Measurements from ENCODE around the gene MBP. TPM values are rescaled to one million over a fixed set of nuclear protein-coding genes. Genes with fewer than 3 reads are reported as not detected.

Gene MBP
- total and polyA plus RNA-seq, 10 of the 15 experiments (the other 5 are each of a cell fraction or from before 2014, with no cell fraction given): 12.2 to 67.8 (median 42.1) TPM

DNA sequence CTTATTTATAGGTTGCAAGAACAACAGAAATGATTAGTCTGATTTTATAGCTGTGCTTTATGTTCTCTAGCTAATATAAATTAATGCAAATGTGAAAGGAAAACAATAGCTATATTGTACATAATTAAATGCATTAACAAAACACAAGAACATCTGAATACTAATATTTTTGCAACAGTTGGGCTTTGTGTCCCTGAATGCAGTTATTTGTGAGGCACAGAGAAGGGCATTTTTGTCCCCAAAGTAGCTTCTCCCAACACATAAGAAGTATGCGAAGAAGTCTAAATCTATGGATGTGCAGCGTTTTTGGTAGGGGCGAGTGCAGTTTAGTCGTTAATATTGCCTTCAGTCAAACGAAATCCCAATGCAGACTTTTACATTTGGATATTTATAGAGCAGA, 110.0 kb downstream of the MBP start:
- Histone ChIP-seq H3K4me1 (ENCODE audit: control insufficient read depth, insufficient read depth, low read length) (no peaks in the 10 kb centered on the region), H3K27ac (ENCODE audit: control insufficient read depth, insufficient read depth) (no peak overlapping the region), H3K36me3 (ENCODE audit: control insufficient read depth in 2 of 2, insufficient read depth in 2 of 2, low read length in 1 of 2) (peaks cover 3 to 11% of the 10 kb centered on the region in 2 experiments; a peak in 3 of 4 replicates), H3K9ac (ENCODE audit: control insufficient read depth, insufficient read depth, low read length) (no peak overlapping the region), H3K79me2 (ENCODE audit: control insufficient read depth, insufficient read depth, low read length) (no peaks in the 10 kb centered on the region), H2AFZ (ENCODE audit: control insufficient read depth, low read depth, low read length) (no peak overlapping the region), H3K9me3 (replicated peaks; ENCODE audit: control insufficient read depth, insufficient read depth, low read length) (no peaks in the 10 kb centered on the region), H3K27me3 (replicated peaks in 1 of 2; ENCODE audit: control insufficient read depth in 2 of 2, insufficient read depth in 2 of 2, low read length in 1 of 2) (no peaks in the 10 kb centered on the region), H4K20me1 (ENCODE audit: control insufficient read depth, insufficient read depth) (no peaks in the 10 kb centered on the region), H3K4me2 (ENCODE audit: control insufficient read depth, insufficient read depth) (no peak overlapping the region), H3K4me3 (no peak overlapping the region)
- ChIA-PET RAD21 (ENCODE audit: unreplicated experiment) (no interaction called here), SMC1A (ENCODE audit: uncharacterized antibody, unreplicated experiment) (interaction anchor here (1.0 to 1.2 kb wide), 2 partner anchors 9 to 189 kb away, joined by 3 read pairs; no protein-coding TSS in a partner anchor), POLR2A (interaction anchor here (0.9 kb wide), 1 partner anchor 8 kb away, joined by 3 read pairs; no protein-coding TSS in a partner anchor), CTCF (interaction anchor here (0.6 to 1.0 kb wide), 2 partner anchors 22 to 240 kb away, joined by 3 read pairs; no protein-coding TSS in a partner anchor)
- ATAC-seq (no peak), DNase-seq (ENCODE audit: low read depth, low spot score) (no peak), FAIRE-seq (no peak)
- WGBS (ENCODE audit: insufficient coverage, insufficient replicate concordance, low lambda C conversion rate, missing lambda C conversion rate): 74% methylated on average over 5 of the region's 5 CpGs
- intact Hi-C loops (cut with micrococcal nuclease; ENCODE audit: unreplicated experiment) (no loop called here), in situ Hi-C loops (cut with MboI) (no loop called here)
- no TSS peak for BruUV-seq (replicated peaks)
- TF ChIP-seq IKZF1 (conservative IDR thresholded peaks at IDR 0.05) (no peak), KLF5 (IDR thresholded peaks at IDR 0.05; ENCODE audit: partially characterized antibody) (no peak), ASH2L (IDR thresholded peaks at IDR 0.05; ENCODE audit: borderline replicate concordance, low read depth) (no peak), TCF3 (IDR thresholded peaks at IDR 0.05; ENCODE audit: borderline replicate concordance, insufficient read depth, low read depth, low read length) (no peak), LARP7 (IDR thresholded peaks at IDR 0.05) (no peak), SUPT20H (IDR thresholded peaks at IDR 0.05; ENCODE audit: borderline replicate concordance, control insufficient read depth, low read depth, low read length) (no peak), EED (IDR thresholded peaks at IDR 0.05; ENCODE audit: low read depth) (no peak), MEF2A (IDR thresholded peaks at IDR 0.05; ENCODE audit: insufficient read depth, low read depth, low read length) (no peak), EZH2 (IDR thresholded peaks at IDR 0.05; ENCODE audit: borderline replicate concordance, control insufficient read depth, low read depth, low read length) (no peak), SMARCA5 (IDR thresholded peaks at IDR 0.05) (no peak), PAX8 (IDR thresholded peaks at IDR 0.05) (no peak), IRF4 (IDR thresholded peaks at IDR 0.05; ENCODE audit: low read depth, low read length) (no peak)
- TF ChIP-seq, protein P1, sequence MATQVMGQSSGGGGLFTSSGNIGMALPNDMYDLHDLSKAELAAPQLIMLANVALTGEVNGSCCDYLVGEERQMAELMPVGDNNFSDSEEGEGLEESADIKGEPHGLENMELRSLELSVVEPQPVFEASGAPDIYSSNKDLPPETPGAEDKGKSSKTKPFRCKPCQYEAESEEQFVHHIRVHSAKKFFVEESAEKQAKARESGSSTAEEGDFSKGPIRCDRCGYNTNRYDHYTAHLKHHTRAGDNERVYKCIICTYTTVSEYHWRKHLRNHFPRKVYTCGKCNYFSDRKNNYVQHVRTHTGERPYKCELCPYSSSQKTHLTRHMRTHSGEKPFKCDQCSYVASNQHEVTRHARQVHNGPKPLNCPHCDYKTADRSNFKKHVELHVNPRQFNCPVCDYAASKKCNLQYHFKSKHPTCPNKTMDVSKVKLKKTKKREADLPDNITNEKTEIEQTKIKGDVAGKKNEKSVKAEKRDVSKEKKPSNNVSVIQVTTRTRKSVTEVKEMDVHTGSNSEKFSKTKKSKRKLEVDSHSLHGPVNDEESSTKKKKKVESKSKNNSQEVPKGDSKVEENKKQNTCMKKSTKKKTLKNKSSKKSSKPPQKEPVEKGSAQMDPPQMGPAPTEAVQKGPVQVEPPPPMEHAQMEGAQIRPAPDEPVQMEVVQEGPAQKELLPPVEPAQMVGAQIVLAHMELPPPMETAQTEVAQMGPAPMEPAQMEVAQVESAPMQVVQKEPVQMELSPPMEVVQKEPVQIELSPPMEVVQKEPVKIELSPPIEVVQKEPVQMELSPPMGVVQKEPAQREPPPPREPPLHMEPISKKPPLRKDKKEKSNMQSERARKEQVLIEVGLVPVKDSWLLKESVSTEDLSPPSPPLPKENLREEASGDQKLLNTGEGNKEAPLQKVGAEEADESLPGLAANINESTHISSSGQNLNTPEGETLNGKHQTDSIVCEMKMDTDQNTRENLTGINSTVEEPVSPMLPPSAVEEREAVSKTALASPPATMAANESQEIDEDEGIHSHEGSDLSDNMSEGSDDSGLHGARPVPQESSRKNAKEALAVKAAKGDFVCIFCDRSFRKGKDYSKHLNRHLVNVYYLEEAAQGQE (IDR thresholded peaks at IDR 0.05; ENCODE audit: low read depth, low read length): no peak
- TF ChIP-seq, protein P2, sequence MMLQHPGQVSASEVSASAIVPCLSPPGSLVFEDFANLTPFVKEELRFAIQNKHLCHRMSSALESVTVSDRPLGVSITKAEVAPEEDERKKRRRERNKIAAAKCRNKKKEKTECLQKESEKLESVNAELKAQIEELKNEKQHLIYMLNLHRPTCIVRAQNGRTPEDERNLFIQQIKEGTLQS (IDR thresholded peaks at IDR 0.05; ENCODE audit: borderline replicate concordance, extremely low read depth, low read depth, low read length): no peak
- TF ChIP-seq, protein P3, sequence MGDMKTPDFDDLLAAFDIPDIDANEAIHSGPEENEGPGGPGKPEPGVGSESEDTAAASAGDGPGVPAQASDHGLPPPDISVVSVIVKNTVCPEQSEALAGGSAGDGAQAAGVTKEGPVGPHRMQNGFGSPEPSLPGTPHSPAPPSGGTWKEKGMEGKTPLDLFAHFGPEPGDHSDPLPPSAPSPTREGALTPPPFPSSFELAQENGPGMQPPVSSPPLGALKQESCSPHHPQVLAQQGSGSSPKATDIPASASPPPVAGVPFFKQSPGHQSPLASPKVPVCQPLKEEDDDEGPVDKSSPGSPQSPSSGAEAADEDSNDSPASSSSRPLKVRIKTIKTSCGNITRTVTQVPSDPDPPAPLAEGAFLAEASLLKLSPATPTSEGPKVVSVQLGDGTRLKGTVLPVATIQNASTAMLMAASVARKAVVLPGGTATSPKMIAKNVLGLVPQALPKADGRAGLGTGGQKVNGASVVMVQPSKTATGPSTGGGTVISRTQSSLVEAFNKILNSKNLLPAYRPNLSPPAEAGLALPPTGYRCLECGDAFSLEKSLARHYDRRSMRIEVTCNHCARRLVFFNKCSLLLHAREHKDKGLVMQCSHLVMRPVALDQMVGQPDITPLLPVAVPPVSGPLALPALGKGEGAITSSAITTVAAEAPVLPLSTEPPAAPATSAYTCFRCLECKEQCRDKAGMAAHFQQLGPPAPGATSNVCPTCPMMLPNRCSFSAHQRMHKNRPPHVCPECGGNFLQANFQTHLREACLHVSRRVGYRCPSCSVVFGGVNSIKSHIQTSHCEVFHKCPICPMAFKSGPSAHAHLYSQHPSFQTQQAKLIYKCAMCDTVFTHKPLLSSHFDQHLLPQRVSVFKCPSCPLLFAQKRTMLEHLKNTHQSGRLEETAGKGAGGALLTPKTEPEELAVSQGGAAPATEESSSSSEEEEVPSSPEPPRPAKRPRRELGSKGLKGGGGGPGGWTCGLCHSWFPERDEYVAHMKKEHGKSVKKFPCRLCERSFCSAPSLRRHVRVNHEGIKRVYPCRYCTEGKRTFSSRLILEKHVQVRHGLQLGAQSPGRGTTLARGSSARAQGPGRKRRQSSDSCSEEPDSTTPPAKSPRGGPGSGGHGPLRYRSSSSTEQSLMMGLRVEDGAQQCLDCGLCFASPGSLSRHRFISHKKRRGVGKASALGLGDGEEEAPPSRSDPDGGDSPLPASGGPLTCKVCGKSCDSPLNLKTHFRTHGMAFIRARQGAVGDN (IDR thresholded peaks at IDR 0.05): no peak

Measured in GM12878 (cell line).